OCI-LY1 (cell line): ENCODE data around the gene VPS54.

Experiments
- H2AFZ ChIP-seq: fragments of 200-600 bp; sonication (generic), shearing (Covaris generic); 2 replicates; pipeline ENCODE4 v1.6.0; 2014; ENCODE audit warnings: antibody characterized with exemption, mild to moderate bottlenecking, low read length
- H3F3A ChIP-seq: fragments of 200-600 bp; sonication (generic), shearing (Covaris generic); 2 replicates; pipeline ENCODE4 v1.6.0; 2014; ENCODE audit warnings: mild to moderate bottlenecking, antibody characterized with exemption, low read length, moderate library complexity; ENCODE audit not compliant: insufficient read depth
- H3K27ac ChIP-seq: fragments of 200-600 bp; sonication (generic); 2 replicates; pipeline ENCODE4 v1.5.1; 2014; ENCODE audit warnings: low read length, mixed run types, mild to moderate bottlenecking, low read depth; ENCODE audit not compliant: poor library complexity, severe bottlenecking
- H3K27me3 ChIP-seq: fragments of 200-600 bp; sonication (generic); 2 replicates; pipeline ENCODE4 v1.6.0; 2014; ENCODE audit warnings: antibody characterized with exemption, mild to moderate bottlenecking, low read length, moderate library complexity; ENCODE audit not compliant: insufficient read depth
- H3K36me3 ChIP-seq: fragments of 200-600 bp; sonication (generic); 2 replicates; pipeline ENCODE4 v1.6.1; 2014; ENCODE audit warnings: mild to moderate bottlenecking, antibody characterized with exemption, low read length, moderate library complexity, mixed read lengths; ENCODE audit not compliant: insufficient read depth
- H3K4me1 ChIP-seq: fragments of 200-600 bp; sonication (generic); 2 replicates; pipeline ENCODE4 v1.5.1; 2014; ENCODE audit warnings: mild to moderate bottlenecking, low read length, moderate library complexity; ENCODE audit not compliant: insufficient read depth, severe bottlenecking
- H3K4me2 ChIP-seq: fragments of 200-600 bp; sonication (generic), shearing (Covaris generic); 2 replicates; pipeline ENCODE4 v1.6.1; 2014; ENCODE audit warnings: low read length
- H3K4me3 ChIP-seq: fragments of 200-600 bp; sonication (generic); 2 replicates; pipeline ENCODE4 v1.5.1; 2014; ENCODE audit warnings: low read length, low read depth, mild to moderate bottlenecking, mixed read lengths; ENCODE audit not compliant: poor library complexity, severe bottlenecking
- H3K79me2 ChIP-seq: fragments of 200-600 bp; shearing (Covaris generic); 2 replicates; pipeline ENCODE4 v1.6.1; 2016; ENCODE audit warnings: mixed run types, low read length, mixed read lengths; ENCODE audit not compliant: insufficient read depth
- H3K9ac ChIP-seq: fragments of 200-600 bp; sonication (generic), shearing (Covaris generic); 2 replicates; pipeline ENCODE4 v1.6.1; 2014; ENCODE audit warnings: mild to moderate bottlenecking, low read length, mixed read lengths
- H3K9me2 ChIP-seq: fragments of 200-600 bp; sonication (generic), shearing (Covaris generic); 2 replicates; pipeline ENCODE4 v1.6.1; 2014; ENCODE audit warnings: low read depth, mild to moderate bottlenecking, low read length, mixed read lengths
- H3K9me3 ChIP-seq: fragments of 200-600 bp; shearing (Covaris generic); 2 replicates; pipeline ENCODE4 v1.6.1; 2014; ENCODE audit warnings: low read length, mixed read lengths
- H4K20me1 ChIP-seq: fragments of 200-600 bp; sonication (generic), shearing (Covaris generic); 2 replicates; pipeline ENCODE4 v1.6.0; 2016; ENCODE audit warnings: mild to moderate bottlenecking, low read length; ENCODE audit not compliant: insufficient read depth
- EZH2 ChIP-seq: fragments of 200-600 bp; sonication (generic), shearing (Covaris generic); IDR thresholded peaks from 2 replicates; pipeline ENCODE4 v1.8.0; 2017; ENCODE audit warnings: borderline replicate concordance, mixed run types, mild to moderate bottlenecking, antibody characterized with exemption, low read length, moderate library complexity, mixed read lengths
- TF ChIP-seq, protein P1 (sequence below): fragments of 200-600 bp; sonication (generic), shearing (Covaris generic); IDR thresholded peaks from 2 replicates; pipeline ENCODE4 v1.5.1; 2017; ENCODE audit warnings: mild to moderate bottlenecking, antibody characterized with exemption, low read length, moderate library complexity, mixed read lengths

The VPS54 gene

DNA sequence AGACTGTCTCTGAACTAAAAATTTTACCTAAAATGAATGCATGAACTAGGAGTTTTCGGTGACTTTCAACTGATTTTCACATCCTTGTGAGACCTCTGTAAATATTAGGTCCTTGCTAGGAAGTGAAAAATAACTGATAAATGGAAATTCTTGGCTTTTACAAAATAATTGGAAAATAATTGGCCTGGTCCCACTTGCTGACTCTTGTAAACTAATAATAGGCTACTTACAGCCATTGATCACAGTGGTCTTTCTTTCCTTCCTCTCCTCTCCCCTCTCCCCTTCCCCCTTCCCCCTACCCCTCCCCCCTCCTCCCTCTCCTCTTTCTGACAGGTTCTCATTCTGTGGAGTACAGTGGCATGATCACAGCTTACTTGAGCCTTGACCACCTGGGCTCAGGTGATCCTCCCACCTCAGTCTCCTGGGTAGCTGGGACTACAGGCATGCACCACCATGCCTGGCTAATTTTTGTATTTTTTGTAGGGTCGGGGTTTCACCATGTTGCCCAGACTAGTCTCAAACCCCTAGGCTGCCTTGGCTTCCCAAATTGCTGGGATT, 139.3 kb downstream of the VPS54 start:
- H2AFZ ChIP-seq = no peak overlapping the region
- no peak overlapping the region for H3K4me3 ChIP-seq
- no peaks in the 10 kb centered on the region for H4K20me1 ChIP-seq
- H3K4me2 ChIP-seq = no peak overlapping the region
- H3F3A ChIP-seq = no peaks in the 10 kb centered on the region
- H3K36me3 ChIP-seq = peaks cover 55% of the 10 kb centered on the region
- H3K4me1 ChIP-seq = no peaks in the 10 kb centered on the region
- H3K9ac ChIP-seq = no peak overlapping the region
- H3K9me3 ChIP-seq = no peaks in the 10 kb centered on the region
- TF ChIP-seq EZH2 = no peak
- TF ChIP-seq, protein P1, sequence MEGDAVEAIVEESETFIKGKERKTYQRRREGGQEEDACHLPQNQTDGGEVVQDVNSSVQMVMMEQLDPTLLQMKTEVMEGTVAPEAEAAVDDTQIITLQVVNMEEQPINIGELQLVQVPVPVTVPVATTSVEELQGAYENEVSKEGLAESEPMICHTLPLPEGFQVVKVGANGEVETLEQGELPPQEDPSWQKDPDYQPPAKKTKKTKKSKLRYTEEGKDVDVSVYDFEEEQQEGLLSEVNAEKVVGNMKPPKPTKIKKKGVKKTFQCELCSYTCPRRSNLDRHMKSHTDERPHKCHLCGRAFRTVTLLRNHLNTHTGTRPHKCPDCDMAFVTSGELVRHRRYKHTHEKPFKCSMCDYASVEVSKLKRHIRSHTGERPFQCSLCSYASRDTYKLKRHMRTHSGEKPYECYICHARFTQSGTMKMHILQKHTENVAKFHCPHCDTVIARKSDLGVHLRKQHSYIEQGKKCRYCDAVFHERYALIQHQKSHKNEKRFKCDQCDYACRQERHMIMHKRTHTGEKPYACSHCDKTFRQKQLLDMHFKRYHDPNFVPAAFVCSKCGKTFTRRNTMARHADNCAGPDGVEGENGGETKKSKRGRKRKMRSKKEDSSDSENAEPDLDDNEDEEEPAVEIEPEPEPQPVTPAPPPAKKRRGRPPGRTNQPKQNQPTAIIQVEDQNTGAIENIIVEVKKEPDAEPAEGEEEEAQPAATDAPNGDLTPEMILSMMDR = no peak
- peaks cover 10% of the 10 kb centered on the region; the same call in 1 of the 2 replicates for H3K79me2 ChIP-seq
- H3K27me3 ChIP-seq = no peaks in the 10 kb centered on the region
- no peaks in the 10 kb centered on the region for H3K9me2 ChIP-seq
- no peak overlapping the region for H3K27ac ChIP-seq

DNA sequence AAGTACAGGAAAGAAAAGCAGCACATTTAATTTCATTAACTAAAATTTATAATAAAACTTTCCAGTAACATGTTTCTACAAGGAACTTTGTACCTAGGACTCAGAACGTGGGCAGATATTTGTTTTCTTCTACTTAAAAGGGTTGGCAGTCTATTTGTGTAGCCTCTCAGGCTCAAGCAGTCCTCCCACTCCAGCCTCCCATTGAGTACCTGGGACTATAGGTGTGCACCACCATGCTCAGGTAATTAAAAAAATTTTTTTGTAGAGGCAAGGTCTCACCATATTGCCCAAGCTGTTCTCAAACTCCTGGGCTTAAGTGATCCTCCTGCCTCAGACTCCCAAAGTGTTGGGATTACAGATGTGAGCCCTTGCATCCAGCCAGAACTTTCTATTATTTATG, 140.7 kb downstream of the VPS54 start:
- Histone ChIP-seq H3K9me3 (no peaks in the 10 kb centered on the region), H3K4me3 (no peak overlapping the region), H3K9ac (no peak overlapping the region), H3F3A (no peaks in the 10 kb centered on the region), H3K9me2 (no peaks in the 10 kb centered on the region), H3K27ac (no peak overlapping the region), H3K36me3 (peaks cover 57% of the 10 kb centered on the region), H3K4me2 (no peak overlapping the region), H3K79me2 (peaks cover 10% of the 10 kb centered on the region; the same call in 1 of the 2 replicates), H3K27me3 (no peaks in the 10 kb centered on the region), H3K4me1 (no peaks in the 10 kb centered on the region), H4K20me1 (no peaks in the 10 kb centered on the region), H2AFZ (no peak overlapping the region)
- TF ChIP-seq, protein P1 = no peak

DNA sequence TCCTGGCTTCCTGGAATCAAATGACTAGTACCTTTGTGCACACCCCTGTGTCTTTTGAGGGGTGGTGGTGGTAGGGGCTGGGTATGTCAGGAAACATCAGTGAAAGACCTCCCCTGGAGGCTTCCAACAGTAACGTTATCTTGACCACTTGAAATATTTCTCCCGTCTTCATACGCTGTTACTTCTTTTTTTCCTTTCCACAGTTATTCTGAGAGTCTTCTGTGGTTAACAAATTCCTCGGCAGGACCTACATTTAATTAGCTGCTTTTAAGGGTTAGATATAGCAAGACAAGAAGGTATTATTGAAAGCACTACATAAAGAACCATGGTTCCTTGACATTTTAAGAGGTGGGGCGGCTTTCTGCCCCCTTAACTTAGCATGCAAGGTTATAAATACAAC, 142.9 kb downstream of the VPS54 start:
- Histone ChIP-seq H3K9ac (no peak overlapping the region), H3K79me2 (peaks cover 10% of the 10 kb centered on the region; the same call in 1 of the 2 replicates), H3K9me3 (0 out of 2 replicates have a peak, but pooled peaks cover 2% of the 10 kb centered on the region), H3K4me3 (no peak overlapping the region), H3K36me3 (peaks cover 58% of the 10 kb centered on the region), H3K27me3 (no peaks in the 10 kb centered on the region), H2AFZ (no peak overlapping the region), H3K4me1 (no peaks in the 10 kb centered on the region), H4K20me1 (no peaks in the 10 kb centered on the region), H3K9me2 (no peaks in the 10 kb centered on the region), H3K27ac (no peak overlapping the region), H3K4me2 (no peak overlapping the region), H3F3A (no peaks in the 10 kb centered on the region)
- TF ChIP-seq, protein P1 = no peak
- no peak for TF ChIP-seq EZH2
